NCI-H128 (cell line): Measurements from ENCODE around the gene SLC22A23.

Experiments used
- DNase-seq: peaks from one replicate; lab custom pipeline; 2025; ENCODE audit not compliant: unreplicated experiment; lab: John Stamatoyannopoulos, UW

Gene SLC22A23

DNA sequence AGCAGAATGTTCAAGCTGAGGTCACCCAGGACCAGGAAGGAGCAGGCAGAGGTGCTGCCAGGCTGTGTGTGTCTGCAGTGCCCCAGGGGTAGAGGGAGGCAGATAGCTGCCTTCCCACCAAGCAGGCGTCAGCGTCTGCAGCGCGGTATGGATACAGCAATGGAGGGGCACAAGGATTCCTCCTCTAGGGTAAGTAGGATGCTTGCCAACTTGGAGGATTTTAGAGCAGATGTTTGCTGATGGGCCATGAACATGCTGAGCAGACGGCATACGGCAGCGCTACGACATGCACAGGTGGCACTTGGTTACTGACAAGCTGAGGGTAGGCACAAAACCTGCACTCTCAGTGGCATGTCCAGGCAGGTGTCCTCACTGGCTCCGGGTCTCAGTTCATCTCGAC, 150.0 kb downstream of the SLC22A23 start:
- no peak for DNase-seq

DNA sequence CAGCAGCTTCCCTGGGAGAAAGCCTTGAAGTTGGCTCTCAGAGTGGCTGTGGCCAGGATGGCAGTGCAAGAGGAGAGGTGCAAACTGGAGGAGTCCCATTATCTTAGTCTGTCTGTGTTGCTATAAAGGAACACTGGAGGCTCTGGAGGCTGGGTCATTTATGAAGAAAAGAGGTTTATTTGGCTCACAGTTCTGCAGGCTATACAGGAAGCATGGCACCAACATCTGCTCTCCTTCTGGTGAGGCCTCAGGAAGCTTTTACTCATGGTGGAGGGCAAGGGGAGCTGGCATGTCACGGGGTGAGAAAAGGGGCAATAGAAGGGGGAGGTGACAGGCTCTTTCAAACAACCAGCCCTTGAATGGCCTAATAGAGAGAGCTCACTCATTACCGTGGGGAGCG, 151.0 kb downstream of the SLC22A23 start:
- no peak for DNase-seq

DNA sequence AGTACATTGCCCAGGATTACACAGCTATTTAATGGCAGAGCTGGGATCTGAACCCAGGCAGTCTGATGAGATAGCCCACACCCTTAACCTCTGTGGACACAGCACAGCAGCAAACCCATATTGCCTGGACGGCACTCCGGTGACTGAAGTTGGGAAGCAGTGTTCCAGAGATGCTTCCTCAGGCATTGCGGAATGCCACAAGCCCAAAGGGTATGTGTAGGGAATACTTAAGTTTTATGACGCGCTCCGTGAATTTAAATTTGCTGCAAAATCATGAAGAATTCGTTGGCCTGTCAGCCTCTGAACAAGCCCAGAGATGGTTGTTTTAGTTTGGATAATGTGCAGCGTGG, 151.7 kb downstream of the SLC22A23 start:
- DNase-seq = no peak

DNA sequence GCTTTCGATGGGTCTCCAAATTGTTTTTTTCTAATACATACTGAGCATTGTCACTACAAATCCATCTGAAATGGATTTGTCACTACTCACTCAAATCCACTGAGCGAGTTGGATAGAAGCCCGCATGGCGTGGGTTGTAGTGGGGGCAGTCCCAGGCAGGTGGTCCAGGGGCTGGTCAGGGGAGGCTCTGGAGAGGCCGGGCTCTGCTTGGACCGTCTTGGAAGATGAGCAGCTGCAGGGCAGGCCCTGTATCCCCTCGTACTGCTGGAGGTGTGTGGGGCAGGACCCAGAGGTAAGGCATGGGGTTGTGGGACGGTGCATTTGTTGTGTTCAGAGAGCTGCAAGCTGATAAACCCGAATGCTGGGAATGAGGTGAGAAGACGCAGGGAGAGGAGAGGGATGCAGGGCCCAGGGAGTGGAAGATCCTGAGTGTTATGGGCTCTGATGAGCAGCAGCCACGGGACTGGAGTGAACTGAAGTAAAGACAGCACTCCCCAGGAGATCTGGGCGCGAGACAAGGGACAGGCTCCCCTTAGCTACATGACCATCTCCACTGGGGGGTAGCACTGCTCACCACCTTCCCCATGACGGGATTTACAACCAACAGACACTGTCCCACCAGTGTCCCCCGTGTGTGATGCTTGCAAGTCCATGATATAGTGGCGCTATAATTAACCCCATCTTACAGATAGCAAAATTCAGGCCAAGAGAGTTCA, 152.2 kb downstream of the SLC22A23 start:
- DNase-seq = no peak

DNA sequence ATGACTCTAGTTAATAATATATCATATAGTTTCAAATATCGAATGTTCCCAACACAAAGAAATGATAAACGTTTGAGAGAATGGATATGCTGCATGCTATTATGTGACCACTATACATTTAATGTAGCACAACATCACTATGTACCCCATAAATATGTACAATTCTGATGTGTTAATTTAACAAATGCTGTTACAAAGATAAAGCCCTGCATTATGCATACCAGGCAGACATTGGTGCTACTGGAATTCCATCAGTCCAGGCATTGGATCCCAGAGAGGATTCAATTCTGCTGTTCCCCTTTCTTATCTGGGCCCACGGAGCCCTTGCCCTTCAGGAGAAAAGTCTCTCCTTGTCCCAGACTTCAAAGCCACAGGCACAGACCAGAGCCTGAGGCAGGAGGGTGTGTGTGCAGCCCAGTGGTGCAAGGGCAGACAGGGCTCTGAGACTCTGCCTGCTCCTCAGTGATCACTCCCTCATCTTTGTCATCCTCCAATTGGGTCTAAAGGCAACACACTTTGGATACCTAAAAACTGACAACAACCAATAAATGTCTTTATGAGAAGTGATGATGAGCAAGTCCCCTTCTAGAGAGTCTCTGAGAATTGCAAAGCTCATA, 152.9 kb downstream of the SLC22A23 start:
- DNase-seq = no peak

DNA sequence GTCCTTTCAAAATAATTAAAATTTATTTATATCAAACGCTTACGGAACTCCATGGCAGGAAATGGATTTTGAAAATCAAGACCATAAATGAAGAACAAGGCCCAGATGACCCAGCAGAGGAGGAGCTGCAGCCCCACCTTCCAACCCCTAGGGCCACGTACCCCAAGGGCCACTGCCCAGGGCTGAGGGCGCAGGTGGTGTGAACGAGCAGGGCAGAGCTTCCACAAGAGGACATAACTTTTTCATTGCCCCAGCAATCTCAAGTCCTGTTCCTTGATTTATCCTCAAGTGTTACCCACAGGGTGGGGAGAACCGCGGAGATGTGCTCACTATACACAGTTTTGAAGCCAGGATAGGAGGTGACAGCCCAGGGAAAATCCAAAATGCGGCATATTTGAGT, 155.3 kb downstream of the SLC22A23 start:
- DNase-seq = no peak

DNA sequence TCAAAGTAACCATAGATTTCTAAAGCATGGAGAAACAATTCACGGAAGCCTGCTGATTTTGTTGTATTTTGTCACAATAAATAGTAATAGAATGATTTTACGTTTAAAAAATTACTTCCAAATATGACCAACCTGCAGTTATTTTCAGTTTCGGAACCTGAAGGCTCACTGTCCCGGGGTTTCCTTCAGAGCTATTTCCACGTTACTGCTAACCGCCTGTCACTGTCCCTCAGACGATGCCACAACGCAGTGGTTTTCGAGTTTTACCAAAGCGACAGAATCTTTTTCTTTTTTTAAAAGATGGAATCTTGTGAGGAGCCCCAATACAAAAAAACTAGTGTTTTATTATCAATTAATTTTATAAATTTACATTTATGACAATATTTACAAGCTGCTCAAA, 157.6 kb downstream of the SLC22A23 start:
- no peak for DNase-seq

DNA sequence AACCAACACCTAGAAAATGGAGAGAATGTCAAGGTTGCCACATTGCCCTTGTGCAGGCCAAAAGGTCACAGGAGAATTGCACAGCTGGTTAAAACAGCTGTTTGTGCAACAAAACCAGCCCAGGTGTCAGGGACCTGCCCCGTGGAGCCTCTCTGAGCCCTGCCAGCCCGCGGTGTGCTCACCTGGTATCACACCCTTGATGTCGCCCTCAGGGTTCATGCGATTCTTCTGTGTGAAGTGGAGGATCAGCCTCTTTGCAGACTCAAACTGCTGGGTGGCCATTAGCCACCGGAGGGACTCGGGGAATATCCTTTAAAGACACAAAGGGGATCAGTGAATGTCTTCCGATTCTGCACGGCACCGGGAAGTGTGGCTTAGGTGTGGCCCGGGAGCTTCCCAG, 158.9 kb downstream of the SLC22A23 start:
- DNase-seq = no peak

DNA sequence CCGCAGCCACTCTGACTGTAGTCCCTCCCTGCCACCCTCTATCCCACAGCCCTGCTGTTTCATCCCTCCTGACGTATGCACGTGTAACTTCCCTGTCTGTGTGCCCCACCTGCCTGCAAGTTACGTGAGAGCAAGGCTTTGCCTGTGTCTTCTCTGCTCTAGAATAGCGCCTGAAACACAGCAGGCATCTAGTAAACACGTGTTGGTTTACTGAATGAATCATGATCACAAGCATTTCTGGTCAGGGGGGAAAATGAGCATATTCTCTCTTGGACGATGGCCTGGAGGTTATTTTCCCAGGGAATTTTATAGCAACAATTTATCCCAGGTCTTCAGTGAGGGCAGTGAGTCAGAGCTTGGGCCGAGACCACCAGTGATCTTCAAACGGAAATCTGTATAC, 159.8 kb downstream of the SLC22A23 start:
- DNase-seq = no peak

DNA sequence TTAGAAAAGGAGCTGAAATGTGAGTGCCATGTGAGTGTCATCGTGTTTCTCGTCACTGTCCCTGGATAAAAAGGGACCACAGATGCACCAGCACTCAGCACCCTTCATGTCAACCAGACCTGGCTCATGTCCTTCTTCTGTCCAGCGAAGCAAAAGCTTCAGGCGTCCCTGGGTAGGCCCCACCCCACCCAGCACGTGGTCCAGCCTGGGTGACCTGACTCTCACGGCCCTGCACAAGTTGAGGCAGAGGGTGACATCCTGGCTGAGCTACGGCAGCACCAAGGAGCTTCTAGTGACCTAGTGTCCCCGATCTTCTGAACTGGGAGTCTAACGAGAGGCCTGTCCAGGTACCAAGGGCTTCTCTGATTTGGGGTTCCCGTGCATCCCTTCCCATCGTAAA, 160.3 kb downstream of the SLC22A23 start:
- no peak for DNase-seq

DNA sequence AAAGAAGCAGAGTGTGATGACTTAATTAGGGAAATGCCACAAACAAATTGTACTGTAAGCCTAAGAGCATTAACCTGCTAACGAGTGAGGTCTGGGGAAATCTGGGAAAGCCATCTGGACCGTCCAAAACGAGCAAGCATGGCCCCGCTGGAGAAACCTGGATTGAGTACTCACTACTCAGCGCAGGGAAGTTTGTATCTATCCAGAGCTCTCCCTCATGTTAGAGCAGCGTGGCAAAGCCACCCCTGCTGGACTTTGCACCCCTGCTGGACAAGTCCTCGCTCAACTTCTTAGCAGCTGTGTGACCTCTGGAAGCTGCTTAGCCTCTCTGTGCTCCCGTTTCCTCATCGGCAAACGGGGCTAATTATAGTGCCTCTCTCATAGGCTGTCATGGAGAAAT, 160.8 kb downstream of the SLC22A23 start:
- DNase-seq = no peak

DNA sequence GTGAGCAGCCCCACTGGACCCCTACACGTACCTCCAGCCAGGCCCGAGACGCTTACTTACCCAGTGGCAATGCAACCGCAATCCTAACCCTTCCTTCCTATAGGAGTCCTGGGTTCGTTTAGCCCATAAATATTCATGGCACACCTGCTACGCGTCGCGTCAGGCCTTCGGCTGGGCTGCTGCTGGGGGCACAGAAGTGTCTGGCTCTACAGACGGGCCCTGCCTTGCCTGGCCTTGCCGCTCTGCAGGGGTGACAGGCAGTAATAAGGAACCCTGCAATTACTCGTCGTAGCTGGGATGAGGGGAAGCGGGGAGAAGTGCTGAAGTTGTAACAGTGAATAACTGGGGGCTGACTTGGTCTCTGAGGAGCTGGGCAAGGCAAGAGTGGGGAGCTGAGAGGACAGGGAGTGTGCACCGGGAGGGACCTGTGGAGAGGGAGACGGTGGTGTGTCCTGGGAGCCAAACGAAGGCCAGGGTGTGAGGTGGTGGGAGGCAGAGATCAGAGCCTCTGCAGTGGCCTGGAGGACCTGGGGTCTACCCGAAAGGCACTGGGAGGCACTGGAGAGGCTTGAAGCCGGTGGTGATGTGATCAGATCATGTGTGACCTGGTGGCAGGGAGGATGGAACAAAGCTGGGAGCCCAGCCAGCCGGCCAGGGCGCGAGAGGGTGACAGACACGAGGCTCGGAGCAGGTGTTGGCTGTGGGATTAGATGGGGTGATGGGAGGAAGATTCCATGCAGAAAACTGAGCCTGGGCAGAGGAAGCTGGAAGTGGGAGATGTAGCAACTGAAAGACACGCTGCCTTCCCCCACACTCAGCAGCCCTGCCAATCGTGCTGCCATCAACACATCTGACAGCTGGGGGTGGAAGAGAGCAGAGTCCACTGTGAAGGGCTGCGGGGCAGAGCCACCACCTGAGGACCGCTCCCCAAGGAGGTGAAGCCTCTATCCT, 161.7 kb downstream of the SLC22A23 start:
- no peak for DNase-seq

DNA sequence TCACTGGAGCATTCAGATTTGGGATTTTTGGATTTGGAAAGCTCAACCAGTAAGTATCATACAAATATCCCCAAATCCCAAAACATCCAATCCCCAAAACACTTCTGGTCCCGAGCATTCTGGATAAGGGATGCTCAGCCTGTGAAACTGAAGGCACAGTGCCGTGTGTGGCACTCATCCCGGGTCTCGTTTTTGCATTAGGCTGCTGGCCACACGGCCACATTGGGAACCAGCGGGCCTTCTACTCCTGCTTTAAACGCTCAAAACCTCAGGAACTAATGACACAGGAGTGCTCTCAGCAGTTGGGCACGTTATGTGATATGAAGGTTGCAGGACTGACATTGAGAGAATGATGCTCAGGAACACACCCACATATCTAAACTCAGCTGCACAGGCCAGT, 162.5 kb downstream of the SLC22A23 start:
- DNase-seq = no peak

DNA sequence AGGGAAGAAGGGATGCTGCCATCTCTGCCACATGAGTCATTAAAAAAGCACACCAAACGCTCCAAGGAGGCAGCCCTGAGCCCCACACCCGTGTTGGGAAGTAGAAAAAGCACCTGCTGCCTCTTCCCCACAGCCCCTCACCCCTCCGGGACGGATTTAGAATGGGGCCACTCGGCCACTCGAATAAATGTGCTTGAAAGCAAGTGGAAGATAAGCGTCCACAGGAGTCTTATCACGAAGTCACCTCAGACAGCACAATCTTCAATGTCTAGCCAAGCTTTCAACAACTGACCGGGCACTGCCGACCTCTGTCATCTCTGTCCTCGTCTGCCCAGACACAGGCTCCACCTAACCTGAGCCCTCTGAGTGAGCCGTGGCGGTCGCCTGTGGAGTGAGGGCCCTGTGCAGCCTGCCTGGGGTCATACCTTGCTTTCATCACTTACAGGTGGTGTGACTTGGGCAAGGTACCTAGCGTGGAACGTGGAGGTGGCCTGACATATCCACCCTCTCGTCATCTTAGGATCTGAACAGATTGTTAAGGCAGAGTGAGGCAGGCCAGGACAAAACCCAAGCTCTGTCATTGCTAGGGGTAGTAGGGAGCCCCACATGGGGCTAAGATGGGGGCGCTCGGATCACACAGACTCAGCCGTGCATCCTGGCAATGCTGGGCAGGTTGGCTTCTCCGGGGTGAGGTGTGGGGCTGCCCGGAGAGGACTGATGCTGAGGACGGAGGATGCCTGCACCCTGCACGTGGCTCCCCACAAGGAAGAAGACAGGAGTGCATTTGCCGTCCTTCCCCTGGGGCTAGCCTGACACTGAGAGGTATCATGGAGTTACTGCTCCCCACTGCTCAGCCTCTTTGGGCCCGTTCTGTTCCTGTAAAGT, 163.3 kb downstream of the SLC22A23 start:
- DNase-seq = no peak

DNA sequence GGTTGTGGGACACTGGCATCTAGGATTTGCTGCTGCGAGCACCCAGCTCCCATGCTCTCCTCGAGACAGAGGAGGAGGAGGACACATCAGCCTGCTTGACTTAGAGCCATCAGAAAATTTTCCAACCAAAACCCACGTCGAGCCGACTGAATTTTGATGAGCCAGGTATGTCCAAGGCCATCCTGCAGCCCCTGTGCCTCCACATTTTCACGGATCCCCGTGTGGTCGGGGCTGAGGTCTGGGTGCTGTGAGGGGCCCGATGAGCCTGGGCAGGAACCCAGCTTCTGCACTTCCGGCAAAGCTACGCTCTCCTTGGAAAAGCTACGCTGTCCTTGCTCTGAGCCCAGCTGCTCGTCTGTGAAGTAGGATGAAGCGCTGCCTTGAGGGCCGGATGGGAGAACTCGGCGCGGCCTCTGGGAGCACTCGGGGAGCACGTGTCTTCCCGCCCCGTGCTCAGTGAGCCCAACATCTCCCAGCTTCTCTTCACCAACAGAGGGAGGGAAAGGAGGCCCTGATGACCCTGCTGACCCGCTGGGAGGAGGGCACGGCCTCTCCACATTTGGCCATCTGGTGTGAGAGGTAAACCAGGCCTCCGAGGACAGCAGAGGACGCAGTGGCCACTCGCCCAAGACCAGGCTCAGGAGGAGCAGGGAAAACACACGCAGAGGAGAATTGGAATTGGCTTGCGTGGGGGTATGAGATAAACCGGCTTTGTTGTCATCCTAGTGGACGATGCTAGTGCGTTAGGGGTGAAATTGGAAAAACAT, 164.2 kb downstream of the SLC22A23 start:
- DNase-seq = no peak

DNA sequence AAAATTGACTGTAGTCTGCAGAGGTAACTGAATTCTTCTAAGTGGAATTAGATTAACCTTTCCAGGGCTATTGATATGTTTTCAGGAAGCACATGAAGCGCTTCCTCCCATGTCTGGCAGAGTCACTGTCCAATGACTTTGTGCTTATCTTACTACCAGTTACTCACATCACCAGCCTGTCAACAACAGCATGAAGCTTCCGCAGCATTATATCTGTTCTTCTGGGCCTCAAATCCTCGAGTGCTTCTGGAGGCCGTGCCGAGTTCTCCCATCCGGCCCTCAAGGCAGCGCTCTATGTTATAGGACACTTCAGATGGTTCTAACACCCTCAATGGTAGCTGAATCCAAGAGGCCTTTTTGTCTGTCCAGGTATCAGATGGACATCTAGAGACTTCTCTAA, 164.9 kb downstream of the SLC22A23 start:
- no peak for DNase-seq

DNA sequence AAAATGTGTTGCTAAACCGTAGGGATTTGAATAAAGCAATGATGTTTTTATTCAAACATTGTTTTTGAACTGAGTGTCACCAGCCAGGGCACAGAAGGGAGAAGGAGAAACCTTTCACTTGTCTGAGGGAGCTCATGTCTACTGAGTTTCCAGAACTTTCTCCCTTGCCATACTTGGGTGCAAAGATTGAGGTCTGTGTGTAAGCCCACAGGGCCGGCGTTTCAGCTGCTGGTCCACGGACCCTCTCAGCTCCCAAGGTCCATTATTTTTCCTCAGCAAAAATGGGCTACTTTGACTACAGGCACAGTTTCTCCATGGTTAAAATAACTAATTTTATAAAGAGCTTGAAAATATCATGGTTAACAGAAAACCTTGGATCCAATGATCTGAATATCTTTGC, 165.5 kb downstream of the SLC22A23 start:
- no peak for DNase-seq

DNA sequence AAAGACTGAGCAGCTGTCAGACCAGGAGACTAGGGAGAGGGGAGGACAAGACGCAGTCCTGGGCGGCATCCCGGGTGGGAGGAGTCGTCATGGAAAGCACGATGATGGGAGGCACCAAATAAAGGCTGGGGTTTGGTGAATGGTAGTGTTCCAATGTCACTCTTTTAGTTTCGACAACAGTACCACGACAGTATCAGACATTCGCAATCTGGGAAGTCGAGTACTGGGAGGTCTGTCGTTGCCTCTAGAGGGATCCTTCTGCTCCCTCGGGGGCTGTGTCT, 166.0 kb downstream of the SLC22A23 start:
- no peak for DNase-seq

DNA sequence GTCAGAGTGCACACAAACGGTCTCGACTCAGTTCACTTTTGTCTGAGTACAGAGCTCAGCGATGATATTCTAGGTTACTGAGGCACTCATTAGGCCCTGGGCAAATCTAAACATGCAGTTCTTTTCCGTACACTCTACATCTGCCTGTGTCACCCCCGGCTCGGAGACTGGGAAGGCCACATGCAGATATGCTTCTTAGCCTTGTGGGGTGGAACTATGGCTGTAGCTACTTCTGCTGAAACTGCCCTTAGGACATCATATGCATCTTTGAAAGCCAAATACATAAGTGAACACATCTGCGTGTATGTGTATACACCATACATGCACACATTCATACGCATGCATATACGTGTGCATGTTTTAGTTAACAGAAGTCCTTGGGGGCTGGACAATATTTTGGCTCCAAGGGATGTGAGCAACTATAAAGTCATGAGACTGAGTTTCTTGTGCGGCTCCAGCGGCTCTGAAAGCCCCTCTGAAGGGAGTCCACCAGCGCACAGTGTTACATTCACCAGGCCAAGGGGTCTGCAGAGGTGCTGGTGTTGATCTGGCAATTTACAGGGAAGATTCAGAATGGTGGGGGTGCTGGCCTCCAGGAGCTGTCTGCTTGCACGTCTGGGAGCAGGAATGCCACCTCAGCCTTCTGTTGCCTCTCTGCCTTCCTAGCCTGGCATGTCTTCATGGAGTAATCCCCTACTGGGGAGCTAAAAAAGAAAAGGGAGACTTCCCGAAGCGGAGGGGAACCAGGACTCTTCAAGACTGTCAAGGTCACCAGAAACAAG, 166.5 kb downstream of the SLC22A23 start:
- DNase-seq = no peak

DNA sequence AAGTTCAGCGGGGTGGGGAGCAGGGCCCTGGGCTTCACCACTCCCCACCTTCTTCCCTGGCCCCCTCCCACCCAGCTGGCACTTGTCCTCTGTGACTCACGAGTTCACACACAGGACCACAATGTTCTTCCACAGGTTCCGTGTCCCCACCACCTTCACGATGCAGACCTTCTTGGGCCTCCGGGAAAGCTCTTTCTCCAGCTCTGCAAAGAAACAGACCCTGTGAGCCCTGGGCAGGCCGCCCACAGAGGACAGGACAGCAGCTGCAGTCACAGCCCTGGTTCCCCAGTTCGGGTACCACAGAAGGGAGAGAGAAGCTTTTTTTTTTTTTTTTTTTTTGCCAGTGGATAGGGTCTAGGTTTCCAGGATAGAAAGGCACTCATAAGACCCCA, 167.2 kb downstream of the SLC22A23 start:
- no peak for DNase-seq
